ENCODE measurements around the gene EVA1C.
"Not testable (repeated sequence)": the region's sequence is repeated elsewhere in the genome, so short reads cannot be mapped to it uniquely, and the experiment has no call there.

The EVA1C gene

GRCh38 chr21:32425628-32426027, 13.1 kb downstream of the EVA1C start:
- DNase-seq, result no peak

DNA sequence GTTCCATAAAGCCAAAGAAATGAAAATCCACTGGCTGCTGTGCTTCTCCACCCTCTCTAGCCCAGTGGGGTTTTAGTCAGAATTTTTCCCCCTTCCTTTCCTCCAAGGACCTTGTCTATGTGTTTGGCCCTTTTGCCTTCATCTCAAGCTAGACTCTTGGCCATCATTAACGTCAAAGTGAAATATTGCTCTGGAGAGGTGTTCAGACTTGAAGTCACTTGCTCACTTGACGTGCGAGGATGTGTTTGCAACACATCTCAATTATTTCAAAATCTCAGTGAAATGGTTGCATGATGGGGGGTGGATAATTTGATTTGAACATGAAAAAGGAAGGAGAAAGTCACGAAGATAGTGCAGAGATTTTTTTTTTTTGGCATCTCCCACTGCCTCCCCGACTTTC, 13.6 kb downstream of the EVA1C start:
- DNase-seq, result no peak

DNA sequence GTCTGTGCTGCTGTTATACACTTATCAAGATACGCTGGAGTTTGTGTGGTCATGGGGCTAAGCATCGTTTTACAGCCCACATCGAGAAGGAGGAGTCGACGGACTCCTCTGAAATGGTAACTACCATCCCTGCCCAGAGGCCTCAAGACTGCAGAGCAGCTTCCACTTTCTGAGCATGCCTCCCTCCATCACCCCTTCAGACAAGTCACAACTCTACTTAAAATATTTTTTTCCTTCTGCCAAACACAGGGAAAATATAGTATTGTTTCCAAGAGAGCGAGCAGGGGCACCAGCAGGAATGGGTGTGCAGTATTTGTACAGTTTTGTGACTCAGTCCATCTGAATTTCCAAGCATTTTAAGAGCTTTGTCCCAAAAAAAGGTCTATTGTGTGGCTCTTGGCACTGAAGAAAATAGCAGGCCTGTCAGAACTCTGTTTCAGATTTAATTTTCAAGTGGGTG, 14.1 kb downstream of the EVA1C start:
- DNase-seq, result no peak

GRCh38 chr21:32427958-32428623, 15.6 kb downstream of the EVA1C start:
- no peak for DNase-seq

- DNase-seq, result not testable (repeated sequence)
These were observed 20.6 kb downstream of the EVA1C start for GRCh38 chr21:32432982-32433660.

GRCh38 chr21:32437729-32438128, 25.2 kb downstream of the EVA1C start:
- no peak for DNase-seq

DNA sequence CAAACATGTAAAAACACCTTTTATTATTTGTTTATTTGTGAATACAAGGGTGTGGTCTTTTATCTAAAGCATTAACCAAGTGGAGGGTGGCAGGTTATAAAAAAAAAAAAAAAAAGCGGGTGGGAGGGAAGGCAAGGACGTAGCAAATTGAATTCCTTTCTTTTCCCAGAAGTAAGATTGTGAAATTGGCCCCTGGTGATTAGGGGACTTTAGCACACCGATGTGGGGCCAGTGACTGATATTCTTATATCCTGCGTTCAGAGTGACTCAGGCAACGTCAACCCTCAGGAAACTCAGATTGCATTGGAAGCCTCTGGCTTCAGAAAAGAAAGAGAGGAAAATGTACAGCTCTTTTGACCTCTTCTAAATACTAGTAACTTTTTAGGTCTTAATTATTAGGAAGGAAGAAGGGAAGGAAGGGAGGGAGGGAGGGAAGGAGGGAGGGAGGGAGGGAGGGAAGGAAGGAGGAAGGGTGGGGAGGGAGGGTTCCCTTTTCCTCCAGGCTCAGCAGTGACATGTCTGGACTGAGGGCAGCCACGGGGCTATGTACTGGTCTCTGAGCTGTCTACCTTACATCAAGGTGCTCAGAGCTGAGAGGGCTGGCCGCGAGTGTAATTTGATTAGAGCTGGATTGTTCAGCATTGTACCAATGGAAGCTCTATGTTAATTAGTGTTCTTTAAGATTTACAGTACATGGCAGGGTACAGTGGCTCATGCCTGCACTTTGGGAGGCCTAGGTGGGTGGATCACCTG, 30.2 kb downstream of the EVA1C start:
- DNase-seq, result no peak

- DNase-seq, result no peak
These were observed 32.6 kb downstream of the EVA1C start for GRCh38 chr21:32445101-32445500.

- not testable (repeated sequence) for DNase-seq
These were observed 33.9 kb downstream of the EVA1C start for GRCh38 chr21:32446440-32446839.

DNA sequence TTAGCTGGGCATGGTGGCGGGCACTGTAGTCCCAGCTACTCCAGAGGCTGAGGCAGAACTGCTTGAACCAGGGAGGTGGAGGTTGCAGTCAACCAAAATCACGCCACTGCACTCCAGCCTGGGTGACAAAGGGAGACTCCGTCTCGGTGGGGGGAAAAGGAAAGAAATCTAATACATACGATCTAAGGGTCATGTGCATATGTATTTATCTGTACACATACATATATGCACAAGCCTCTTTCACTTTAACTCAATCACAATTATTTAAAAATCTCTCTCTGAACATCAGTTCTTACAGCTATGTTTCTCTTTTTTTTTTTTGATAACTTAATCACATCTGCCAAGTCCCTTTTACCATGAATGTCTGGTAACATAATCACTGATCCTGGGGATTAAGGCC, 34.7 kb downstream of the EVA1C start:
- no peak for DNase-seq

- DNase-seq, result no peak
These were observed 36.5 kb downstream of the EVA1C start for GRCh38 chr21:32448803-32449594.

GRCh38 chr21:32450881-32451701, 38.6 kb downstream of the EVA1C start:
- not testable (repeated sequence) for DNase-seq

- not testable (repeated sequence) for DNase-seq
These were observed 39.7 kb downstream of the EVA1C start for GRCh38 chr21:32452191-32452590.

DNA sequence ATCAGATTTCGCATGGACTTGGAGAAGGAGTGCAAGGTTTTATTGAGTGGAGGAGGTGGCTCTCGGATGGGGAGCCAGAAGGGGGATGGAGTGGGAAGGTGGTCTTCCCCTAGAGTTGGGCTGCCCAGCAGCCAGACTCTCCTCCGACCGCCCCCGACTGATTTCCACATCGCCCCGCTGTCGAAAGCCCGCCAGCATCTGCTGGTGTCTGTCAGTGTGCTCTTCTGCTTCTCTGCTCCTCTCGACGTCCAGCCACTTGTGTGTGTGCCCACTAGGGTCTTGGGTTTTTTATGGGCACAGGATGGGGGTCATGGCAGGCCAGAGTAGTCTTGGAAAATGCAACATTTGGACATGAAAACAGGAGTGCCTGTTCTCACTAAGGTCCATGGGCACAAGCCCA, 40.1 kb downstream of the EVA1C start:
- DNase-seq, result no peak

GRCh38 chr21:32455548-32455947, 43.0 kb downstream of the EVA1C start:
- no peak for DNase-seq

DNA sequence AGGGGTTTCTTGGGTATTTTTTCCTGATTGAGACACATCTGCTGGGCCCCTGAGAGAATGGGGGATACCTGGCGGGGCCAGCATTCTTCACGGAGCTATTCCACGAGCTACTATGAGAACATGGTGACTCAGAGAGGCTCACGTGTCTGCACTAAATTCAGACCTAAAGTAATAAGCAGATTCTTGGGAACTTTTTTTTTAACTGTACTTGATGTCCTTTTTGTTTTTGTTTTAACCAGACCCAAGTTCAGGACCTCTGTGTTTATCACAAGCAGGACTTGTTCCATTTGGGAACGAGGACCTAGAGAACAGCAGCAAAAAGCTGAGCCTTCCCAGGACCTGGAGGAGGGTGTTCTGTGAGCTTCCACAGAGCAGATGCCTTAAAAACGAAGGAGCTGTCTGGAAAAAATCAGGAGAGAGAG, 44.0 kb downstream of the EVA1C start:
- DNase-seq, result no peak

DNA sequence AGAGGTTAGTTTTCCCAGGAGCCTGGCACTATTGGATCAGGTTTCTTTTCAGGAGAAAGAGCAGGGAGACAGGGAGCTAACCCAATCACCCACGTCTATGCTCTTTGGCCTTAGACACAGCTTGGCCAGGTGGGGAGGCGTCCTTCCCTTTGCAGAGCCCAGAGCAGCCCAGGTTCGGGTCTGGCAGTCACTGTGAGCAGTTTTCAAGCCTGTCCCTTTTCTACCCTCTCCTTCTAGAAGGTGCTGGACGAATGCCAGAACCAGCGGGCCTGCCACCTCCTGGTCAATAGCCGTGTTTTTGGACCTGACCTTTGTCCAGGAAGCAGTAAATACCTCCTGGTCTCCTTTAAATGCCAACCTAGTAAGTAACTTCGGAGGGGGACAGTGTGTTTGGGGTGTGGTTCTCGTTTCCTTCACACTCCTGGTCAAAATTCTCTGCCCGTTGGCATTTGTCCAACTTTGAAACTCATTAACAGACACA, 44.9 kb downstream of the EVA1C start:
- DNase-seq, result no peak

DNA sequence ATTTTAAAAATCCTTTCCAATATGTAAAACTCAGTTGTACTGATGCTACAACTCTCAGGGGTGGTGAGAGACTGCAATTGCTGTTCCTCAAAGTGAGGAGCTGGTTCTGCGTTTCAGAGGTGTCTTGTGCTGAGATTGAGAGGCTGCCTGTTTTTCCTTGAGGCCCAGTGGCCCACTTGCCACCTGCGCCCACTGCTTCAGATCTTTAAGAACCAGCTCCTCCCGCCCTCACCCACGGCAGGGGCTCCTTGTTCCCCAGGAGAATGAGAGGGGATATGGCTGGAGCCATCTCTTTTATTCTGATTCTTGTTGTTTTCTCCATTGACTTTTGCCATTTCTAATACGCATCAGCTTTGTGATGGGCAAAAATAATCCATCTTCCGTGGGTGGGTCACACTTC, 45.5 kb downstream of the EVA1C start:
- DNase-seq, result no peak

DNA sequence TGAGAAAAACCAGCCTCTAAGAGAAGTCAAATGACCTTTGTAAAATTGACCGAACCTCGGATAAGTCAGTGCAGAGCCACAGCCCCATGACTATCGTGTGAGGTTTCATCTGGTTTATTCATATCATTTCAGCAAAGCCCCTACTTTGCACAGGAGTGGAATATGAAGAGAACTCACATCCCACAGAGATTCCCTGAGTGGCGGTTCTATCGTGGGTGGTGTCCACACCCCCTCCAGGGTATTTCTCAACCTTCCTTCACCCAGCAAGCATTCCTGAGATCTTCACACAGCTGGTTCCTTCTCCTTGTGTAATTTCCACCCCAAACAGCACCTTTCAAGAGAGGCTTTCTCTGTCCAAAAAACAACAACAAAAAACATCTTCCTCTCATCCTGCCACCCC, 47.5 kb downstream of the EVA1C start:
- no peak for DNase-seq

- no peak for DNase-seq
These were observed 49.0 kb downstream of the EVA1C start for GRCh38 chr21:32461503-32461902.

DNA sequence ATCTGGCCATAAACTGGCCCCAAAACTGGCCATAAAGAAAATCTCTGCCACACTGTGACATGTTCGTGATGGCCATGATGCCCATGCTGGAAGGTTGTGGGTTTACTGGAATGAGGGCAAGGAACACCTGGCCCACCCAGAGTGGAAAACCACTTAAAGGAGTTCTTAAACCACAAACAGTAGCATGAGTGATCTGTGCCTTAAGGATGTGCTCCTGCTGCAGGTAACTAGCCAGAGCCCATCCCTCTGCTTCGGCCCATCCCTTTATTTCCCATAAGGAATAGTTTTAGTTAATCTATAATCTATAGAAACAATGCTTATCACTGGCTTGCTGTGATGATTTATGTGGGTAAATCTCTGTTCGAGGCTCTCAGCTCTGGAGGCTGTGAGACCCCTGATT, 50.1 kb downstream of the EVA1C start:
- DNase-seq, result not testable (repeated sequence)

DNA sequence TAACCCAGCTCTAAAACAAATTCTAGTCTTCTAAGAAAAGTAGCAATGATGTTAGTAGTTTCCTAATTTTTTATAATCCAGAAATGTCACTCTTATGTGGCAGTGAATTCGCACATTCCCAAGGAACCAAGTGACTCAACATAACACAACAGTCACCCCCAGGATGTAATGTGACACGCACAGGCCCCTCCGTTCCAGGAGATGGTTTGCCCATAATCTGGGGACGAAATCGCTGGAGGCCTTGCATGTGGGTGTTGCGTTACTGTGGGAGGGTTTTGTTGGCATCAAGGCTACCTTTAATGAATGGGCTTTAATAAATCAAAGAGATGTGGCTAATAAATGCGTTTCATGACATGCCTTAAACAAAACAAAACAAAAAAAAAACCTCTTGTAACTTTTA, 50.9 kb downstream of the EVA1C start:
- DNase-seq, result no peak

Data from activated gamma-delta T cell treated with Interleukin-2 at 50 U/mL for 16 hours (primary cell).